NCI-H2196 treated with DMSO at 0.1 percent for 48 hours (cell line): ENCODE data around the gene WDR7.

ENCODE experiments used
- DNase-seq: peaks from one replicate; lab custom pipeline; 2025; ENCODE audit not compliant: unreplicated experiment; lab: John Stamatoyannopoulos, UW

Gene WDR7

GRCh38 chr18:57073501-57074187 lies 422.5 kb downstream of the WDR7 start:
- no peak for DNase-seq

GRCh38 chr18:57075716-57076400 lies 424.7 kb downstream of the WDR7 start:
- DNase-seq, result no peak

- DNase-seq, result no peak
These were observed 426.0 kb downstream of the WDR7 start for GRCh38 chr18:57077005-57077765.

- DNase-seq, result no peak
These were observed 426.8 kb downstream of the WDR7 start for GRCh38 chr18:57077786-57078552.

GRCh38 chr18:57078614-57079013 lies 427.5 kb downstream of the WDR7 start:
- no peak for DNase-seq

GRCh38 chr18:57080479-57080878 lies 429.3 kb downstream of the WDR7 start:
- DNase-seq, result no peak

- DNase-seq, result no peak
These were observed 430.7 kb downstream of the WDR7 start for GRCh38 chr18:57081899-57082298.

GRCh38 chr18:57083485-57083884 lies 432.3 kb downstream of the WDR7 start:
- DNase-seq, result no peak

- no peak for DNase-seq
These were observed 433.4 kb downstream of the WDR7 start for GRCh38 chr18:57084331-57085271.

- DNase-seq, result no peak
These were observed 434.2 kb downstream of the WDR7 start for GRCh38 chr18:57085371-57085770.

- DNase-seq, result no peak
These were observed 435.0 kb downstream of the WDR7 start for GRCh38 chr18:57086163-57086562.
